ENCODE data around the gene VANGL1. TPM values are rescaled to one million over a fixed set of nuclear protein-coding genes. Genes with fewer than 3 reads are reported as not detected.

VANGL1 gene
- total and polyA plus RNA-seq, 2 of the 13 experiments (the other 11 are each of a cell fraction or from before 2014, with no cell fraction given), result 5.3 to 9.4 TPM

GRCh38 chr1:115726161-115726560 is 84.4 kb downstream of the VANGL1 start:
- BruUV-seq (replicated peaks), result no TSS peak
- in situ Hi-C loops (cut with HindIII; ENCODE audit: extremely low pct_ligation_motif_present, low pct_unique_long_range_greater_than_20kb) (no loop called here), intact Hi-C loops (cut with micrococcal nuclease; ENCODE audit: unreplicated experiment) (no loop called here)
- H3K79me2 ChIP-seq (ENCODE audit: insufficient read depth, low read length), result no peaks in the 10 kb centered on the region
- no peaks in the 10 kb centered on the region for H3K36me3 ChIP-seq (replicated peaks in 1 of 2; ENCODE audit: control insufficient read depth in 1 of 2, insufficient read depth in 2 of 2, low read length in 2 of 2)
- ChIA-PET CTCF (ENCODE audit: low intra/inter-chr PET ratio, low total read pairs) (no interaction called here), POLR2A (no interaction called here)
- no peak for DNase-seq (ENCODE audit: low spot score)
- ATAC-seq, result no peak
- H3K9me3 ChIP-seq (ENCODE audit: low read length), result no peaks in the 10 kb centered on the region
- H3K27ac ChIP-seq (ENCODE audit: extremely low read length, insufficient read depth, low read length), result no peak overlapping the region
- H3K27me3 ChIP-seq (ENCODE audit: control insufficient read depth in 1 of 2, insufficient read depth in 2 of 2, low read length in 2 of 2), result no peaks in the 10 kb centered on the region
- H3K4me1 ChIP-seq (ENCODE audit: insufficient read depth, low read length), result peaks cover 52% of the 10 kb centered on the region
- 25% methylated on average over 3 of the region's 3 CpGs for WGBS (ENCODE audit: low lambda C conversion rate)
- no peak overlapping the region for H2AFZ ChIP-seq (ENCODE audit: low read length)
- no peak overlapping the region for H3K4me3 ChIP-seq (replicated peaks in 1 of 3; ENCODE audit: insufficient read depth in 1 of 3, low read depth in 2 of 3, low read length in 3 of 3)
- no peak overlapping the region for H3K9ac ChIP-seq (ENCODE audit: insufficient read depth, low read depth, low read length)
- no peak overlapping the region for H3K4me2 ChIP-seq (ENCODE audit: low read depth, low read length)
- FAIRE-seq, result no peak
- no peaks in the 10 kb centered on the region for H4K20me1 ChIP-seq (ENCODE audit: insufficient read depth, low read length)
- TF ChIP-seq ADNP (CRISPR knock-in tag; IDR thresholded peaks at IDR 0.05), result no peak
- TF ChIP-seq CHD2 (IDR thresholded peaks at IDR 0.05; ENCODE audit: low read depth, low read length), result no peak
- TF ChIP-seq ATAD3A (CRISPR knock-in tag; IDR thresholded peaks at IDR 0.05), result no peak
- TF ChIP-seq, protein P1, sequence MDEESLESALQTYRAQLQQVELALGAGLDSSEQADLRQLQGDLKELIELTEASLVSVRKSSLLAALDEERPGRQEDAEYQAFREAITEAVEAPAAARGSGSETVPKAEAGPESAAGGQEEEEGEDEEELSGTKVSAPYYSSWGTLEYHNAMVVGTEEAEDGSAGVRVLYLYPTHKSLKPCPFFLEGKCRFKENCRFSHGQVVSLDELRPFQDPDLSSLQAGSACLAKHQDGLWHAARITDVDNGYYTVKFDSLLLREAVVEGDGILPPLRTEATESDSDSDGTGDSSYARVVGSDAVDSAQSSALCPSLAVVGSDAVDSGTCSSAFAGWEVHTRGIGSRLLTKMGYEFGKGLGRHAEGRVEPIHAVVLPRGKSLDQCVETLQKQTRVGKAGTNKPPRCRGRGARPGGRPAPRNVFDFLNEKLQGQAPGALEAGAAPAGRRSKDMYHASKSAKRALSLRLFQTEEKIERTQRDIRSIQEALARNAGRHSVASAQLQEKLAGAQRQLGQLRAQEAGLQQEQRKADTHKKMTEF (CRISPR knock-in tag; IDR thresholded peaks at IDR 0.05), result no peak
- no peak for TF ChIP-seq JARID2 (CRISPR knock-in tag; IDR thresholded peaks at IDR 0.05; ENCODE audit: insufficient replicate concordance)
- TF ChIP-seq NR2F1 (CRISPR knock-in tag; IDR thresholded peaks at IDR 0.05), result no peak
- TF ChIP-seq TEAD2 (CRISPR knock-in tag; IDR thresholded peaks at IDR 0.05), result no peak
- TF ChIP-seq ELF1 (CRISPR knock-in tag; IDR thresholded peaks at IDR 0.05), result no peak
- TF ChIP-seq EHMT2 (IDR thresholded peaks at IDR 0.05; ENCODE audit: borderline replicate concordance, low read depth, low read length), result no peak
- TF ChIP-seq BRD4 (CRISPR knock-in tag; IDR thresholded peaks at IDR 0.05), result no peak
- TF ChIP-seq ZNF772 (CRISPR knock-in tag; IDR thresholded peaks at IDR 0.05), result no peak
- no peak for TF ChIP-seq ZNF850 (CRISPR knock-in tag; conservative IDR thresholded peaks at IDR 0.05)
- TF ChIP-seq, protein P2, sequence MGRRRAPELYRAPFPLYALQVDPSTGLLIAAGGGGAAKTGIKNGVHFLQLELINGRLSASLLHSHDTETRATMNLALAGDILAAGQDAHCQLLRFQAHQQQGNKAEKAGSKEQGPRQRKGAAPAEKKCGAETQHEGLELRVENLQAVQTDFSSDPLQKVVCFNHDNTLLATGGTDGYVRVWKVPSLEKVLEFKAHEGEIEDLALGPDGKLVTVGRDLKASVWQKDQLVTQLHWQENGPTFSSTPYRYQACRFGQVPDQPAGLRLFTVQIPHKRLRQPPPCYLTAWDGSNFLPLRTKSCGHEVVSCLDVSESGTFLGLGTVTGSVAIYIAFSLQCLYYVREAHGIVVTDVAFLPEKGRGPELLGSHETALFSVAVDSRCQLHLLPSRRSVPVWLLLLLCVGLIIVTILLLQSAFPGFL (CRISPR knock-in tag; IDR thresholded peaks at IDR 0.05), result no peak
- TF ChIP-seq REPIN1 (CRISPR knock-in tag; IDR thresholded peaks at IDR 0.05; ENCODE audit: borderline replicate concordance, low read depth), result no peak
- TF ChIP-seq SMAD9 (CRISPR knock-in tag; IDR thresholded peaks at IDR 0.05), result no peak
- no peak for TF ChIP-seq CBX2 (IDR thresholded peaks at IDR 0.05; ENCODE audit: low read depth, low read length)
- no peak for TF ChIP-seq CBX2 (CRISPR knock-in tag; IDR thresholded peaks at IDR 0.05; ENCODE audit: low read depth)
- TF ChIP-seq ZFP82 (CRISPR knock-in tag; IDR thresholded peaks at IDR 0.05; ENCODE audit: borderline replicate concordance), result no peak
- TF ChIP-seq, protein P3, sequence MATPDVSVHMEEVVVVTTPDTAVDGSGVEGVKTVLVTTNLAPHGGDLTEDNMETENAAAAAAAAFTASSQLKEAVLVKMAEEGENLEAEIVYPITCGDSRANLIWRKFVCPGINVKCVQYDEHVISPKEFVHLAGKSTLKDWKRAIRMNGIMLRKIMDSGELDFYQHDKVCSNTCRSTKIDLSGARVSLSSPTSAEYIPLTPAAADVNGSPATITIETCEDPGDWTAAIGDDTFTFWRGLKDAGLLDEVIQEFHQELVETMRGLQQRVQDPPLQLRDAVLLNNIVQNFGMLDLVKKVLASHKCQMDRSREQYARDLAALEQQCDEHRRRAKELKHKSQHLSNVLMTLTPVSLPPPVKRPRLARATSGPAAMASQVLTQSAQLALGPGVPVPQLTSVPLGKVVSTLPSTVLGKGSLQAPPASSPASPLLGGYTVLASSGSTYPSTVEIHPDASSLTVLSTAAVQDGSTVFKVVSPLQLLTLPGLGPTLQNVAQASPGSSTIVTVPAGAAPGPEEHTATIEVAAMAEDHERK (CRISPR knock-in tag; IDR thresholded peaks at IDR 0.05; ENCODE audit: low read depth), result no peak
